Epidermal melanocyte (primary cell): ENCODE data around the gene CTNNA3.

Experiments used
- DNase-seq: peaks from one replicate; pipeline ENCODE4 v3.0.0; 2011; ENCODE audit warnings: low spot score; ENCODE audit not compliant: insufficient read length

Gene CTNNA3

DNA sequence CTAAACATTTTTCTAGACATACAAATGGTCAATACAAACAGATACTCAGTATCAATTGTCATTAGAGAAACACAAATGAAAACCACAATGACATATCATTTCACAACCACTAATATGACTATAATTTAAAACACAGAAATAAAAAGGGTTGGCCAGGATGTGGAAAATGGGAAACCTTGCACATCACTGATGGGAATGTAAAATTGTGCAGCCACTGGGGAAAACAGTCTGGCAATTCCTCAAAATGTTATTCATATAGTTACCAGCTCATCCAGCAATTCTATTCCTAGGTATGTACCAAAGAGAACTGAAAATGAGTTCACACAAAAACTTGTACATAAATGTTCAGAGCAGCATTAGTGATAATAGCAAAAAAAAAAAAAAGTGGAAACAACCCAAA, 876.3 kb downstream of the CTNNA3 start:
- DNase-seq = no peak

GRCh38 chr10:66813122-66813521, 882.9 kb downstream of the CTNNA3 start:
- DNase-seq = no peak

- DNase-seq = no peak
Observed at GRCh38 chr10:66811211-66811610, 884.8 kb downstream of the CTNNA3 start.

GRCh38 chr10:66809402-66809801, 886.6 kb downstream of the CTNNA3 start:
- DNase-seq = no peak

DNA sequence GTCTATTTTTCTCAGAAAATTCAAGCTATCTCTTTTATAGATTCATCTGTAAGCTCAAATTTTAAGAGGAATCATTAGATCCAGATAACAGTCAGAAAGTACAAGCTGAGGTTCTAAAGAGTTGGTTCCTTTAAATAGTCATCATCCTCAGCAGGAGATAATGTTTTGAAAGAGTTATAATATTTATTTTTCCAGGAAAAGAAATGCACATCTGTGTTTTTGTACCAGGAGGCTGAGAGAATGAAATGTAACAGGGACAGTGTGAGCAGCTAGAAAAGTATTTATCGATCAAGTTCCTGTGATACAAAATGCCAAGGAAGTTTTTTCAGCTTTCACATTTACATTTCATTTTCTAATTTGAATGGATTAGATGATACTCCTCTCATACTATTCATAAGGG, 890.4 kb downstream of the CTNNA3 start:
- no peak for DNase-seq

DNA sequence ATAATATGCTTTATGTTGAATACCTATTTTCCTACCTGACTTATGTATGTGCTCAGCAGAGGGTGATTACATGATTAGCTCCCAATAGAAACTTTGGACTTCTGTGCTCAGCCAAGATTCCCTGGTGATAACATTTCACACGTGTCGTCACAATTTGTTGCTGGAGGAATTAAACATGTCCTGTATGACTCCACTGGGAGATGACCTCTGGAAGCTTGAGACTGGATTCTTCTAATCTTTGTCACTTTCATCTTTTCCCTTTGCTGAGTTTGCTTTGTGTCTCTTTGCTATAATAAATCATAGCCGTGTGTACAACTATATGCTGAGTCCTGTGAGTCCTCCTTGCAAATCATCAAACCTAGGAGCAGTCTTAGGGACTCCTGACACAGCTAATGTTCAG, 891.0 kb downstream of the CTNNA3 start:
- no peak for DNase-seq

GRCh38 chr10:66803174-66803573, 892.8 kb downstream of the CTNNA3 start:
- no peak for DNase-seq

DNA sequence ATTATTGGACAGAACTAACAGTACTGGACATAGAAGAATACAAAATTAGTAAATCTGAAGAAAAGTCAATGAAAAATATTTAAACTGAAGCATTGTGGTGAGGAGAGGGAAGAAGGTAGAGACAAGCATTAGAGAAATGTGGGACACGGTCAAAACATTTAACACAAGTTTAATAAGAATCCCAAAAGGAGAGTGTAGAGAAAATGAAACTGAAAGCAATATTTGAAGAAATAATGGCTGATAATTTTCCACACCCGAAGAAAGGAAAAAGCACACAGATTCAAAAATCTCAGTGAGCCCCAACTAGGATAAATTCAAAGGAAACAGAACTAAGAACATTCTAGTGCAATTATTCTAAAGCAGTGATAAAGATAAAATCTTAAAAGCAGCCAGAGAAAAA, 896.5 kb downstream of the CTNNA3 start:
- no peak for DNase-seq

GRCh38 chr10:66795866-66796265, 900.1 kb downstream of the CTNNA3 start:
- no peak for DNase-seq

- no peak for DNase-seq
Observed at GRCh38 chr10:66792441-66792840, 903.6 kb downstream of the CTNNA3 start.

- DNase-seq = no peak
Observed at GRCh38 chr10:66788178-66788987, 907.6 kb downstream of the CTNNA3 start.

GRCh38 chr10:66786709-66787108, 909.3 kb downstream of the CTNNA3 start:
- no peak for DNase-seq

GRCh38 chr10:66784770-66785169, 911.2 kb downstream of the CTNNA3 start:
- DNase-seq = no peak

DNA sequence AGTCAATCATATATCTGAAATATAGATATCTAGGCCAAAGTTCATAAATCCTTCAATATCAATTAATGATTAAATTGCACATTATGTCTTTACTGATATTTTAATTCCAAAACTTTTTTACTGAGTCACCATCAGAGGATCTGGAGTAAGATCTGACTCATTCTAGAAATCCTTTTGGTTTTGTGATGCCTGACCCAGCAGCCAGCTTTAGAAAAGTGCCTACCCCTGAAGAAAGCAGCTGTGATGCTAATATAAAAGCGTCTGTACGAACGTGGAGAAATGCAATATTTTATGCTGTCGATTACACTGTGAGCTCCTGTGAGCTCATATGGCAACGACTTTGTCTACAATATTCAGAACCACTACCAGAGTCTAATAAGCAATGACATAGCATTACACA, 912.7 kb downstream of the CTNNA3 start:
- no peak for DNase-seq

- DNase-seq = no peak
Observed at GRCh38 chr10:66782776-66783175, 913.2 kb downstream of the CTNNA3 start.

DNA sequence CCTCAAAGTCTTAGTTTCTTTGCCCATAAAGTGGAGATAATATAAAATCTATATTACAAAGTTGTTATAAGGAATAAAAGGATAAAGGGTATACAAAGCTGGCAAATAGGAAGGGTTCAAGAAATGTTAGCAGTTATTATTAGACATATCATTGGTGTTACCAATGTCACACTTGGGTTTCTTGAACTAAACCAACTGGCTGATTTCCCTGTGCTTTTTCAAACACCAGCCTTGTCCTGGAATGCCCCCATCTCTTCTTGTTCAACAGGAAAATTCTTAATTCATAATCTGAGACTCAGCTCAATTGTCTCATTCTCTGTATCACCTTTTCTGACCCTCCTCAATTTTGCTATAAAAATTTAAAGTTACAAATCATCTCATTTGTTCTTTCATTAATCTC, 913.9 kb downstream of the CTNNA3 start:
- DNase-seq = no peak

DNA sequence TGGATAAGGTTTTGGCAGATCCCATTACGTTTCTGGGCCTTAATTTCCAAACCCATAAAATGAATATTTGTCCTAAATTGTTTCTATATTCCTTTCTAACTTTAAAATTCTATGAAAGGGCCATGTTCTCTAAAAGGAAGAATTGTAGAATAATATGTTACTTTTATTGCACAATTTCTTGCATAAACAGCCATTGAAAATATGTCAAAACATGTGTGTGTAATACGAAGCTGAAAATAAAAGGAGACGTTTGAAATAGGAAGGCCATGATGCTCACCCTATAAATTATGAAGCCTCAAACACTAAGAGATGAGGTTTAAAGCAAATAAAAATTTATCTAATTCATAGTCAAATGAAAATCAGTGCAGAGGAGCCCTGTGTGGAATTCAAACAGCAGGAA, 915.2 kb downstream of the CTNNA3 start:
- no peak for DNase-seq

DNA sequence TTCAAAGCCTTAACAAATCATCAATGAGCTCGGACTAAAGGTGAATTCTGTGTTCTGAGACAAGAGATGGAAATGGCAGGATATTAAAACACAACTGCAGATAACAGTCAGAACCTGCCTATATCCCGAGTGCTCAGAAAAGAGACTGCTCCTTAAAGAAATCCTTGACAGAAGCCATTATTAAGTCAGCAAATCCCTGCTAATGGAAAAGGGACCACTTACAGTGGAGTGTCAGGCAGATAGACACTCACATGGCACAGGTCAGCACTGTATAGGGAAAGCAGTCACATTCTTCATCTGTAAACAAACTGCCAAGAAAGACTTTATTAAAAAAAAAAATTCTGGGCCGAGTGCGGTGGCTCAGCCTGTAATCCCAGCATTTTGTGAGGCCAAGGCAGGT, 917.6 kb downstream of the CTNNA3 start:
- no peak for DNase-seq

GRCh38 chr10:66777665-66778064, 918.3 kb downstream of the CTNNA3 start:
- no peak for DNase-seq

DNA sequence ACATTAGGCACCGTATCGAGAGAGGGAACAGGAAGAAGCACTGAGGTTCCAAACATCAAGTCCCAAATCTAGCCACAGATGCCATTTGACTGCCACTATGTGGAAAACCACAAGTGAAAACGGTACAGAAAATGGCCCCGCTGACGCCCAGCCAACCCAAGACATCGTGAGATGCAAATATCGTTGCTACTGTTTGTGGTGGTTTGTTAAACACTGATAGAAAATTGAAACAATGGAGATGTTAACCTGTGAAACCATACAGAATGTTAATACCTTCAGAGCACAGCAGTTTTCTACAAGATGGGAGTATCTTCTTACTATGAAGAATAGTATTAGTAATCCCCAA, 922.5 kb downstream of the CTNNA3 start:
- no peak for DNase-seq

GRCh38 chr10:66772548-66773471, 923.2 kb downstream of the CTNNA3 start:
- no peak for DNase-seq

DNA sequence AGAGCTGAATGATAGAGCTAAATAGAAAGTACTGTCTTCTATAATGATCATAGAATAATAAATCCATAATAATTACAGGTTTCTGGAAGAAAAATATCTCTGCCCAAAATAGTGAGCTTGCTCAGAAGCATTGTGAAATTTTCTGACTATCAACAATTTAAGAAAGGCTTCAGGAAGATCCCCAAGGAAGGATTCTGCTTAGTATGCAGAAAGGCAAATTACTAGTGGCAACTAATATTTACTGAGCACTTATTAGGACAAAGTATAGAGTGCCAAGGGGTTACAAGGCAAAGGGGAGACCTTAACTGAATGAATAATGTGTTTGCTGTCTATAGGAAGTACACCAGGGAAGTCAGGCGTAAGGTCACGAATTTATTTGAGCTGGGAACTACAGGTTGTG, 928.3 kb downstream of the CTNNA3 start:
- DNase-seq = no peak
